GM21423 (cell line): Measurements from ENCODE around the gene COG7.
"Not testable (repeated sequence)": the region's sequence is repeated elsewhere in the genome, so short reads cannot be mapped to it uniquely, and the experiment has no call there.

Source experiments
- ATAC-seq: cut with Tn5 transposase; IDR thresholded peaks from one replicate; pipeline ENCODE4 v1.9.1; 2021; ENCODE audit warnings: mild to moderate bottlenecking, moderate library complexity; ENCODE audit not compliant: unreplicated experiment

COG7 gene

GRCh38 chr16:23366341-23366740, 86.6 kb downstream of the COG7 start:
- ATAC-seq, result not testable (repeated sequence)

DNA sequence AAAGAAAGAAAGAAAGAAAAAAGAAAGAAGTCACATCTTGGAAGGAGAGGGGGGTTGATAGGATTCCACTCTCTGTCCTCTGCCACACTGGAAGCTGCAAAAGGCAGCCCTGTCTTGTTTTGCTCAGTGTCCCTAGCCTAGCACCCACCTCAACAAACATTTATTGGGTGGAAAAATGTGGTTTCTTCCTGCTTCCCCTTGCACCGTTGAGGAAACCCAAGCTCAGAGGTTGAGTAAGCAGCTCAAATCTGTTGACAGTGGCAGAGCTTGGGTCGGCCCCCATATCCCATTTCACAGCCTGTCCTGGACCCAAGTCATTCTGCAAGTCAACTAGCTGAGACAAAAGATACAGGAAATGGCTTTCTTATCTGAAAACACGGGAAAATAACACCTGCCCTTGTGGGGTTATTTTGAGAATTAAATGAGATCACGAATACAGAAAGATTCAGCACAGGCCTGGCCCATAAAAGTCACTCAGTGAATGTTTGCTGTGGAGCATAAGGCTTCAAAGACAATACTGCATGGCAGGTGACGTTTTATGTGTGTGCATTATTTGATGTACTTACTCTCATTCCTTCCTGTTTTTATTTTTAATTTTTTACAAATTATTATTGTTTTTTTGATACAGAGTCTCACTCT, 87.3 kb downstream of the COG7 start:
- ATAC-seq, result no peak

GRCh38 chr16:23362460-23363317, 90.3 kb downstream of the COG7 start:
- no peak for ATAC-seq

DNA sequence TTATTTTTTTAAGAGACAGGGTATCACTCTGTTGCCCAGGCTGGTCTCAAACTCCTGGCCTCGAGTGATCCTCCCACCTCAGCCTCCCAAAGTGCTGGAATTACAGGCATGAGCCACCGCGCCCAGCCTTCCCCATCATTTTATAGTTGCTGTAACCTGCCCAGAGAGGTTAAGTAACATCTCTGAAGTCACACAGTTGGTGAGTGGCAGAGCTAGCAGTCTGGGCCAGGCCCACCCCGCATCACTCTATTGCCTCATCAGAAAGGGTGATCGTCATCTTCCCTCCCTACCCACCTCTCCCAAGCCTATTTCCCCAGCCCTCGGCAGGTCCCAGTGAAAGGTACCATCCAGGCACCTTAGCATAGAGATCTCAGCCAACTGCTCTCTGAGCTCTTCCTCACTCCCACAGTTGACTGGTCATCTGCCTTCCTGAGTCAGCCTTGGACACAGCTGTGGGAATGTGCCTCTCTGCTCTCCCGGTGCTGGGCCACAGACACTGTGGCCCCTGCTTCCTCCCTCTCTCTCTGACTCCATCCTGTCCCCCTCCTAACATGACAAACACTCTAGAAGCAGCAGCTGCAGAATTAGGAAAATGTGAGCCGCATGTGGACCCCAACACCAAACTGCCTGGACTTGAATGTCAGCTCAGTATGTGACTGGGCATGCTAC, 93.8 kb downstream of the COG7 start:
- no peak for ATAC-seq

GRCh38 chr16:23357761-23358290, 95.2 kb downstream of the COG7 start:
- no peak for ATAC-seq

- no peak for ATAC-seq
These were observed 96.0 kb downstream of the COG7 start for GRCh38 chr16:23356941-23357340.

GRCh38 chr16:23355106-23355670, 97.8 kb downstream of the COG7 start:
- no peak for ATAC-seq

DNA sequence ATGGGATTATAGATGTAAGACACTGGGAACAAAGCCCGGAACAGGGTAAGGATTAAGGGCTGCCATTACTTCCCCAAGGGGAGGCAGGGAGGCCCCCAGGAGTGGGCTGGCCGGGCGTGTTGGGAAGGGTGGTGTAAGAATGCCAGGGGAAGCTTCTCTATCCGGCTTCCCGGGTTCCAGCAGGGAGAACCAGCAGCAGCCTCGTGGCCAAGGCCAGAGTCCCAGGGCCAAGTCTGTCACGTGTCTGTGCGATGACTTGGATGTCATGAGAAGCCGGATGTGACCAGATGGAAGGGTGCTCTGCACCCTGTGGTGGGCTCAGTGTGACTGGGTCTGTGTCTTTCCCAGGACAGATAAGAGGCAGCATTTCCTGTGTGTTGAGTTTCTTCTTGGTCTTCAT, 98.7 kb downstream of the COG7 start:
- no peak for ATAC-seq

DNA sequence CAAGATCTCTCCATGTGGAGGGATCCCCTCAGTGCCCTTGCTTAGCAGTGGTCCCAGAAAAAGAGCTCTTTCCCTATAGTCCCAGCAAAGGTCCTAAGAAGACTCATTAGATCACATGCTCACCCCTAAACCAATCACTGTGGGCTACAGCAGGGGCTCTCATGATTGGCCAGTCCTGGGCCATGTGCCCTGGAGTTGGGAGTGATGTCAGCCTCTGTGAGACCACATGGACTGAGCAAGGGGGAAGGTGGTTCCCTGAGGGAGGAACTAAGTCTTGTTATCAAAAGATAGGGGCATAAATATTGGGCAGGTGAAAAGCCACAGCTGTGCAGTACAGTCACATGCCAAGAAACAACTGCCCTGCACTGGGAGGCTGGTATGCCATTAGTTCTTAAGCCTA, 99.5 kb downstream of the COG7 start:
- ATAC-seq, result no peak

DNA sequence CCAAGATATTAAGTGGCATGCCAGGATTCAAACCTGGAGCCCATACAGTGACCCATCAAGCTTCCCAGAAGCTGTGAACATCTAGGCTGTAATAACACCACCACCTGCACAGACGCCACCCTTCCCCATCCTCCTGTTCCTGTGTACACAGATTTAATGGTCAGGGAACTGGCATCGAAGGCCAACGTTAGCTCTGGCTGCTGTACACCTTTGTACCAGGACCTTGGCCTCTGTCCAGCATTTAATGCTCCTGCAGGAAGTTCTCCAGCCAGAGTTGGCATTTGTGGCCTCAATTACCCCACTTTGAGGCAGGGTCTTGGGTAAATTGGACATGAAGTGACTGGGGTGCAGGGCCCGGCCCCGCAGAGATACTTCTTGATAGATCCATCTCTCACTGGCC, 101.6 kb downstream of the COG7 start:
- no peak for ATAC-seq

- no peak for ATAC-seq
These were observed 104.2 kb downstream of the COG7 start for GRCh38 chr16:23348579-23349469.

- no peak for ATAC-seq
These were observed 107.8 kb downstream of the COG7 start for GRCh38 chr16:23345237-23345636.

DNA sequence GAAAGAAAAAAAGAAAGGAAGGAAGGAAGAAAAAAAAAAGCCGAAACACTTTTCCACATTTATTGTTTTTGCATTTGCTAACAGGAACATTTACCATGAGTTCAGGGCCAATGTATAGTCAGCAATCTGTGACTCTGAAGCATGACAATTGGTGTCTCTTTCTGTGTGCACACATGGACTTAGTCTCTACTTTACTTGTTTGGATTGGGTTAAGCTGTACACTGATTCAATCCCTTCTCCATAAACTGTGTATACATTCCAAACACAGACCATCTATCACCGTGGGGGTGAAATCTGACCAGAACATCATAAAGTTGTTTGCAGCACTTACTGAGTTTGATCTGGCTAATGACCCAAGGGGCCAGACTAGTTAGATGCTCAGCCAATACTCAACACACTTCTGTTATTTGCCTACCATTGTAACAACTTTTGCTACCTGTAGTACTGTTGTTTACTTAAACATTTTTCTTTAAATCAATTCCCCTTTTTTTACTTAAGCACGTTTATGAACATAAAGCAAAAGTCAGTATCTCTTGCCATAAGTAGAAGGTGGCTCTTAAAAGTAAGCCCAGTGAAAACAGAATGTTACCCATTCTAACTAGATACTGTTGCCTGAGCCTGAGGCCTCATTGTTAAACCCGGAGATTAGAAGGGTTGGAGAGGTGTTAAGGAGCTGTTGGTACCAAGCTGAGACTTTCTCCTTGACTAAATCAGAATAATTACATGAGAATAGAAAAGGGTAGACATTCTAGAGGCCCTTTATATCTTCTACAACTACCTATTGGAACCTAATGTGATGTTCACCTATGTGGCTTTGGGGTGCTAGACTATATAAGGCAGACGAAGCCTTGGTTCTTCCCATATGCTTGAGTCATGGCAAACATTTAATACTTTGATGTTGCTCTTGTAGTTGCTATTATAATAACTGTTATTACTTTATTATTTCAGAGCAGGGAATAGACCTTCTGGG, 109.1 kb downstream of the COG7 start:
- no peak for ATAC-seq

- no peak for ATAC-seq
These were observed 110.8 kb downstream of the COG7 start for GRCh38 chr16:23342083-23342640.

DNA sequence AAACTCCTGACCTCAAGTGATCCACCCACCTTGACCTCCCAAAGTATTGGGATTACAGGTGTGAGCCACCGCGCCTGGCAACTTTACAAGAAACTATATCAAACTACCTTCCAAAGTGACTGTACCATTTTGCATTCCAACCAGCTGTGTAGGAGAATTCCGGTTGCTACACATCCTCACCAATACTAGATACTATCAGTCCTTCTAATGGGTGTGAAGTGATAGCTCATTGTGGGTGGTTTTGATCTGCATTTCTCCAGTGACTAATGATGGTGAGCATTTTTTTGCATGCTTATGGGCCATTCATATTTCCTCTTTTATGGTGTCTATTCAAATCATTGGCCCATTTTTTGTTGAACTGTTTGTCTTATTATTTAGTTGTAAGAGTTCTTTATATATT, 113.2 kb downstream of the COG7 start:
- no peak for ATAC-seq
